Testis (tissue), 2 donors: ENCODE results near the gene PPEF1.

Source experiments
- POLR2A ChIP-seq: fragments of 450-650 bp; IDR thresholded peaks from one replicate; pipeline ENCODE4 v1.6.1; 2017; ENCODE audit warnings: antibody characterized with exemption, mild to moderate bottlenecking, moderate library complexity
- TF ChIP-seq, protein P1 (sequence below), 3 experiments: fragments of 450-650 bp in 2 of 3; fragments of 200-600 bp in 1 of 3; sonication (generic) in 1 of 3; IDR thresholded peaks; one replicate each; pipeline ENCODE4 v1.5.1; 2016 to 2019; ENCODE audit warnings: antibody characterized with exemption in 3 of 3, mild to moderate bottlenecking in 2 of 3, moderate library complexity in 1 of 3

DNA sequence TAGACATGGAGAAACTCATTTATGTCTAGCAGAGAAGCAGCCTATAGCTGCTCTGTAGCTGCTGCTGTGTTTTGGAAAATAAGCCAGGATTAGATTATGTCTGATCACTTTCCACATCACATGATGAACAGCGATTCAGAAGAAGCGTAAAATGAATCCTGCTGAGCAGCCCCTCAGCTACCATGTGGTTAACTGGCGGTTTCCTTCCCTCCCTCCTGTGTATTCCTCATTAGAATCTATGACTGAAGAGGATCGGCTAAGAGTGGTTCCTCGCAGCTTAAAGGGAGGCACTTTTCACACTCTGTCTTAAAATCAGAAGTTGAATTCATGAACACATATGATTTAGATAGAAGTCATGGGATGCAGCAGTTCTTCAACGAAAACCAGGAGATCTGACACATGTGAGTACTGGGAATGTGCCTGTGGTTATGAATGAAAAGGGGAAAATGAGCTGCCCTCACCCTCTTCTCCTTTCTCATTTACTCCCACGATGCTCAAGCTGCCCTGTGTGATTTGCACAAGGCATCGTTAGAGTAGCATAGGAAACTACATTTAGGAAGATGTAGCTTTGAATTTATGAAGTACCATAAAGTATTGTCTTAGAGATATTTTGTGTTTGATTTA lies at the start of gene PPEF1:
- TF ChIP-seq, protein P1, sequence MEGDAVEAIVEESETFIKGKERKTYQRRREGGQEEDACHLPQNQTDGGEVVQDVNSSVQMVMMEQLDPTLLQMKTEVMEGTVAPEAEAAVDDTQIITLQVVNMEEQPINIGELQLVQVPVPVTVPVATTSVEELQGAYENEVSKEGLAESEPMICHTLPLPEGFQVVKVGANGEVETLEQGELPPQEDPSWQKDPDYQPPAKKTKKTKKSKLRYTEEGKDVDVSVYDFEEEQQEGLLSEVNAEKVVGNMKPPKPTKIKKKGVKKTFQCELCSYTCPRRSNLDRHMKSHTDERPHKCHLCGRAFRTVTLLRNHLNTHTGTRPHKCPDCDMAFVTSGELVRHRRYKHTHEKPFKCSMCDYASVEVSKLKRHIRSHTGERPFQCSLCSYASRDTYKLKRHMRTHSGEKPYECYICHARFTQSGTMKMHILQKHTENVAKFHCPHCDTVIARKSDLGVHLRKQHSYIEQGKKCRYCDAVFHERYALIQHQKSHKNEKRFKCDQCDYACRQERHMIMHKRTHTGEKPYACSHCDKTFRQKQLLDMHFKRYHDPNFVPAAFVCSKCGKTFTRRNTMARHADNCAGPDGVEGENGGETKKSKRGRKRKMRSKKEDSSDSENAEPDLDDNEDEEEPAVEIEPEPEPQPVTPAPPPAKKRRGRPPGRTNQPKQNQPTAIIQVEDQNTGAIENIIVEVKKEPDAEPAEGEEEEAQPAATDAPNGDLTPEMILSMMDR (IDR thresholded peaks at IDR 0.05) = no peak
- no peak for TF ChIP-seq POLR2A
